Endothelial cell of umbilical vein (primary cell): ENCODE data around the gene CILP2. TPM values are rescaled to one million over a fixed set of nuclear protein-coding genes. Genes with fewer than 3 reads are reported as not detected.

Experiments
- BruUV-seq: library from RNA; stranded (reverse); fragments of 400-500 nt; replicated peaks from 2 replicates; lab custom pipeline; 2021; lab: Mats Ljungman, UMichigan
- CTCF ChIA-PET: fragments of 300-600, 350-600 bp; sonication (Branson Sonifier 250); formaldehyde crosslinking; loops from one replicate; lab custom pipeline; 2021; ENCODE audit warnings: antibody characterized with exemption, inconsistent platforms; lab: Charles Lee
- POLR2A ChIA-PET: fragments of 300-600, 350-600 bp; sonication (Branson Sonifier 250); formaldehyde crosslinking; loops from one replicate; lab custom pipeline; 2021; ENCODE audit warnings: antibody characterized with exemption, inconsistent platforms; lab: Charles Lee
- DNase-seq: peaks from one replicate; pipeline ENCODE4 v3.0.0-alpha.2; 2011; ENCODE audit warnings: low read depth, low spot score
- FAIRE-seq: peaks from 2 replicates; lab custom pipeline; 2011; peaks lifted over from hg19 to GRCh38; lab: Jason Lieb, UNC
- H2AFZ ChIP-seq: 2 replicates; pipeline ENCODE4 v1.6.0; 2012; ENCODE audit warnings: low read depth, low read length, control low read depth, inconsistent platforms
- H3K27ac ChIP-seq: 2 replicates; pipeline ENCODE4 v1.5.1; 2011; ENCODE audit warnings: low read depth, mild to moderate bottlenecking, control low read depth, low read length, moderate library complexity; ENCODE audit not compliant: insufficient read depth
- H3K27me3 ChIP-seq, 2 experiments: 2 replicates each; pipeline versions ENCODE4 v1.6.0 to v1.6.1; 2011; ENCODE audit warnings: low read length in 2 of 2, mixed read lengths in 1 of 2; ENCODE audit not compliant: control insufficient read depth in 2 of 2, insufficient read depth in 2 of 2
- H3K36me3 ChIP-seq, 2 experiments: 2 replicates in 1 of 2; 3 replicates in 1 of 2; pipeline ENCODE4 v1.5.1; 2011; ENCODE audit warnings: low read length in 2 of 2, mild to moderate bottlenecking in 1 of 2, moderate library complexity in 1 of 2; ENCODE audit not compliant: control insufficient read depth in 2 of 2, insufficient read depth in 2 of 2; ENCODE audit errors: extremely low read depth in 1 of 2
- H3K4me1 ChIP-seq: 3 replicates; pipeline ENCODE4 v1.5.1; 2011; ENCODE audit warnings: mild to moderate bottlenecking, low read length; ENCODE audit not compliant: control insufficient read depth, insufficient read depth; ENCODE audit errors: extremely low read depth
- H3K4me2 ChIP-seq: 2 replicates; pipeline ENCODE4 v1.6.1; 2011; ENCODE audit warnings: low read length, control low read depth, mixed read lengths; ENCODE audit not compliant: insufficient read depth
- H3K4me3 ChIP-seq, 3 experiments: fragments of 200-600 bp in 1 of 3; sonication (generic), shearing (Covaris generic) in 1 of 3; replicated peaks in 1 of 3; 2 replicates each; pipeline ENCODE4 v1.5.1; 2011 to 2016; ENCODE audit warnings: control low read depth in 3 of 3, low read length in 3 of 3, mild to moderate bottlenecking in 2 of 3, inconsistent platforms in 1 of 3, low read depth in 1 of 3, moderate library complexity in 1 of 3; ENCODE audit not compliant: insufficient read depth in 1 of 3
- H3K79me2 ChIP-seq: 2 replicates; pipeline ENCODE4 v1.6.0; 2012; ENCODE audit warnings: low read length, inconsistent platforms; ENCODE audit not compliant: control insufficient read depth, insufficient read depth
- H3K9ac ChIP-seq: replicated peaks from 2 replicates; pipeline ENCODE3; 2011; ENCODE audit warnings: low read length, control low read depth; ENCODE audit not compliant: insufficient read depth; ENCODE audit errors: extremely low read depth
- H3K9me1 ChIP-seq: replicated peaks from 3 replicates; pipeline ENCODE4 v1.6.0; 2011; ENCODE audit warnings: mild to moderate bottlenecking, low read length; ENCODE audit not compliant: control insufficient read depth, insufficient read depth; ENCODE audit errors: extremely low read depth
- H3K9me3 ChIP-seq: replicated peaks from 2 replicates; pipeline ENCODE4 v1.5.1; 2012; ENCODE audit warnings: low read length, inconsistent platforms; ENCODE audit not compliant: control insufficient read depth, insufficient read depth
- H4K20me1 ChIP-seq: replicated peaks from 2 replicates; pipeline ENCODE3; 2011; ENCODE audit warnings: mild to moderate bottlenecking, low read length; ENCODE audit not compliant: control insufficient read depth, insufficient read depth; ENCODE audit errors: extremely low read depth
- CTCF ChIP-seq, 2 donors: IDR thresholded peaks; 1 replicate in 1 of 2; 2 replicates in 1 of 2; pipeline ENCODE4 v1.5.1; 2011; ENCODE audit warnings: low read length in 2 of 2, mild to moderate bottlenecking in 2 of 2, moderate library complexity in 2 of 2, control low read depth in 1 of 2, inconsistent platforms in 1 of 2, low read depth in 1 of 2; ENCODE audit not compliant: insufficient read depth in 1 of 2; ENCODE audit errors: extremely low read depth in 1 of 2
- EZH2 ChIP-seq: IDR thresholded peaks from 2 replicates; pipeline ENCODE4 v1.6.1; 2012; ENCODE audit warnings: borderline replicate concordance, low read depth, mild to moderate bottlenecking, moderate library complexity, low read length, inconsistent platforms; ENCODE audit not compliant: severe bottlenecking
- FOS ChIP-seq: IDR thresholded peaks from 2 replicates; pipeline ENCODE4 v1.6.1; 2011; ENCODE audit warnings: mild to moderate bottlenecking, low read length, moderate library complexity, borderline replicate concordance; ENCODE audit not compliant: insufficient read depth
- GATA2 ChIP-seq: IDR thresholded peaks from 2 replicates; pipeline ENCODE4 v1.7.0; 2011; ENCODE audit warnings: low read depth, mild to moderate bottlenecking, moderate library complexity, mixed read lengths, low read length; ENCODE audit not compliant: insufficient read length, insufficient read depth
- JUN ChIP-seq: IDR thresholded peaks from 2 replicates; pipeline ENCODE4 v1.6.1; 2011; ENCODE audit warnings: borderline replicate concordance, low read depth; ENCODE audit not compliant: insufficient read length, insufficient read depth
- MAX ChIP-seq: IDR thresholded peaks from 2 replicates; pipeline ENCODE4 v1.6.1; 2011; ENCODE audit not compliant: insufficient read depth, insufficient read length
- MYC ChIP-seq: IDR thresholded peaks from one replicate; pipeline ENCODE4 v1.6.1; 2011; ENCODE audit warnings: mild to moderate bottlenecking, low read depth, low read length
- POLR2A ChIP-seq: IDR thresholded peaks from 2 replicates; pipeline ENCODE4 v1.6.1; 2012; ENCODE audit warnings: low read depth, mild to moderate bottlenecking, control low read depth, low read length
- POLR2AphosphoS5 ChIP-seq: IDR thresholded peaks from 2 replicates; pipeline ENCODE4 v1.6.1; 2012; ENCODE audit warnings: low read depth, mild to moderate bottlenecking, control low read depth, low read length, moderate library complexity; ENCODE audit not compliant: insufficient read depth
- dilution Hi-C: fragments of 300-500 bp; cut with MboI; formaldehyde crosslinking; loops from one replicate; pipeline ENCODE4 v1.15.0; 2019; ENCODE audit warnings: low sequenced_read_pairs; ENCODE audit not compliant: extremely low pct_ligation_motif_present
- intact Hi-C: fragments of 100-400 bp; cut with micrococcal nuclease; formaldehyde crosslinking; loops from one replicate; pipeline ENCODE4 v1.10.0; 2022
- polyA plus RNA-seq, 4 experiments: library from polyadenylated mRNA; depleted of rRNA in 3 of 4; stranded (reverse) in 3 of 4; unstranded in 1 of 4; fragments of >200 nt; gene quantifications; 2 replicates each; pipeline versions ENCODE4 v1.2.1 to v1.2.3, GENCODE V29; 2011 to 2012; ENCODE audit warnings: missing spikeins in 1 of 4
- total RNA-seq: library from RNA; stranded (reverse); gene quantifications from 2 replicates; pipeline ENCODE4 v1.2.3, GENCODE V29; 2021

Gene CILP2
- total and polyA plus RNA-seq, 2 donors (not counting 3 experiments of a cell fraction or from before 2014, with no cell fraction given) = 0.01 TPM; not detected in 1

GRCh38 chr19:19527371-19527656 lies 10.8 kb upstream of the CILP2 start:
- no peak for DNase-seq
- no peak for TF ChIP-seq EZH2
- no peak for TF ChIP-seq FOS
- no peak for TF ChIP-seq CTCF (IDR thresholded peaks at IDR 0.05; ENCODE audit: extremely low read depth in 1 of 2, insufficient read depth in 1 of 2, low read depth in 1 of 2, low read length in 2 of 2)
- no peak for TF ChIP-seq POLR2AphosphoS5
- TF ChIP-seq MAX = no peak
- TF ChIP-seq MYC = no peak
- no peak for TF ChIP-seq POLR2A
- TF ChIP-seq GATA2 = no peak
- no peak for TF ChIP-seq JUN
- FAIRE-seq = no peak
- no peak overlapping the region for H2AFZ ChIP-seq
- H3K9me3 ChIP-seq = no peaks in the 10 kb centered on the region
- no peaks in the 10 kb centered on the region for H3K36me3 ChIP-seq
- no peaks in the 10 kb centered on the region for H3K9me1 ChIP-seq
- H3K4me1 ChIP-seq = no peaks in the 10 kb centered on the region
- H3K79me2 ChIP-seq = no peaks in the 10 kb centered on the region
- H3K4me3 ChIP-seq = no peak overlapping the region
- POLR2A ChIA-PET = no interaction called here
- no peaks in the 10 kb centered on the region for H3K27me3 ChIP-seq
- CTCF ChIA-PET = no interaction called here
- H3K4me2 ChIP-seq = no peak overlapping the region
- H4K20me1 ChIP-seq = no peaks in the 10 kb centered on the region
- BruUV-seq = no TSS peak
- dilution Hi-C loops (no loop called here), intact Hi-C loops (no loop called here)
- H3K9ac ChIP-seq = no peak overlapping the region
- no peak overlapping the region for H3K27ac ChIP-seq
